Measurements from ENCODE around the gene ZNF467.

ZNF467 gene

GRCh38 chr7:149765399-149766121, 7.8 kb downstream of the ZNF467 start:
- Histone ChIP-seq H3K4me3 (ENCODE audit: low read length) (no peak overlapping the region), H2AFZ (ENCODE audit: low read length) (no peak overlapping the region)

GRCh38 chr7:149764481-149765398, 8.6 kb downstream of the ZNF467 start:
- Histone ChIP-seq H3K4me1 (ENCODE audit: low read length) (no peaks in the 10 kb centered on the region), H4K20me1 (ENCODE audit: insufficient read depth, low read length) (no peaks in the 10 kb centered on the region), H3K9ac (ENCODE audit: low read length) (no peak overlapping the region), H3K9me2 (replicated peaks; ENCODE audit: insufficient read depth, low read length) (no peaks in the 10 kb centered on the region), H3K79me2 (ENCODE audit: low read length) (no peaks in the 10 kb centered on the region), H3K27ac (ENCODE audit: low read length) (no peak overlapping the region), H2AFZ (ENCODE audit: low read length) (no peak overlapping the region), H3K9me3 (replicated peaks; ENCODE audit: insufficient read depth, low read length) (no peaks in the 10 kb centered on the region), H3K27me3 (replicated peaks; ENCODE audit: insufficient read depth, low read length) (peaks cover 4% of the 10 kb centered on the region; the same call in 1 of the 2 replicates), H3K4me2 (ENCODE audit: low read depth, low read length) (no peak overlapping the region), H3K4me3 (ENCODE audit: low read length) (no peak overlapping the region), H3K36me3 (replicated peaks; ENCODE audit: insufficient read depth, low read length) (no peaks in the 10 kb centered on the region), H3F3A (ENCODE audit: insufficient read depth, low read length) (no peaks in the 10 kb centered on the region)
- TF ChIP-seq EZH2phosphoT487 (IDR thresholded peaks at IDR 0.05; ENCODE audit: low read length) (no peak), CTCF (IDR thresholded peaks at IDR 0.05; ENCODE audit: low read length) (no peak), EZH2 (optimal IDR thresholded peaks at IDR 0.05; ENCODE audit: low read depth, low read length) (no peak)
- DNase-seq = no peak

More at GRCh38 chr7:149765399-149766121, 7.8 kb downstream of the ZNF467 start:
- Histone ChIP-seq H3F3A (ENCODE audit: insufficient read depth, low read length) (no peaks in the 10 kb centered on the region), H3K36me3 (replicated peaks; ENCODE audit: insufficient read depth, low read length) (no peaks in the 10 kb centered on the region), H3K9ac (ENCODE audit: low read length) (no peak overlapping the region), H3K9me3 (replicated peaks; ENCODE audit: insufficient read depth, low read length) (no peaks in the 10 kb centered on the region), H3K27me3 (replicated peaks; ENCODE audit: insufficient read depth, low read length) (no peaks in the 10 kb centered on the region; the same call in 1 of the 2 replicates), H3K27ac (ENCODE audit: low read length) (no peak overlapping the region), H3K4me1 (ENCODE audit: low read length) (no peaks in the 10 kb centered on the region), H3K9me2 (replicated peaks; ENCODE audit: insufficient read depth, low read length) (no peaks in the 10 kb centered on the region), H3K79me2 (ENCODE audit: low read length) (no peaks in the 10 kb centered on the region), H4K20me1 (ENCODE audit: insufficient read depth, low read length) (no peaks in the 10 kb centered on the region), H3K4me2 (ENCODE audit: low read depth, low read length) (no peak overlapping the region)
- no peak for TF ChIP-seq CTCF (IDR thresholded peaks at IDR 0.05; ENCODE audit: low read length)
- TF ChIP-seq EZH2phosphoT487 (IDR thresholded peaks at IDR 0.05; ENCODE audit: low read length) = no peak
- TF ChIP-seq EZH2 (optimal IDR thresholded peaks at IDR 0.05; ENCODE audit: low read depth, low read length) = no peak
- DNase-seq = no peak

DNA sequence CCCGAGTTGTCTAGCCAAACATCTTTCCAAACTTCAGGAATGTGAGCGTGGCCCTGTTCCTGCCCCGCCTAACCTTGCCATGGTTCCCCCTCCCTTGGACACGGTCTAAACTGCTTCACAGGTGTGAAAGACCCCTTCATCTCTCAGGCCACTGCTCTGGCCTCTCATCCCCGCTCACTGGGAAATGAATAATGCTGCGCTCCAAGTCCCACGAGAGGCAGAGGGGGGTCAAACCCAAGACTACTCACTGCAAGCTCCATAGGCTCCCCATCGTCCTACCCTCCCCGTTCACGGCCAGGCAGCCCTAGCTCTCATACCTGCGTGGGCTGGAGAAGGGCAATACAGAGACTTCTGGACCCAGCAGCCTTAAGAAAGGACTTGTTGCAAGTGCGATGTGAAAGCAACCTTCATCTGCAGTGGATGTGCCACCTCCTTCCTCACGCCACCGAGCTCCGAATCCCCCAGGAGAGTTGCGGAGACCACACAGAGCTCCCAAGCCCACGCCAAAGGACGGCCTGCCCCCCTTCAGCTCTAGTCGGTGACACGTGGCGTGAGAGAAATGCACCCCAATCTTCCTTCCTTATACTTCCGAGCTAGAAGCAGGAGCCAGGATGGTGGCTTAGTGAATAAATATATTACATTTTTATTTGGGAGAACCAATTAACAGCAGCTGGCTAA, 9.7 kb downstream of the ZNF467 start:
- no peaks in the 10 kb centered on the region for H3K9me2 ChIP-seq (replicated peaks; ENCODE audit: insufficient read depth, low read length)
- no peaks in the 10 kb centered on the region for H3K36me3 ChIP-seq (replicated peaks; ENCODE audit: insufficient read depth, low read length)
- H3F3A ChIP-seq (ENCODE audit: insufficient read depth, low read length) = no peaks in the 10 kb centered on the region
- no peak overlapping the region for H3K27ac ChIP-seq (ENCODE audit: low read length)
- no peak for DNase-seq
- no peaks in the 10 kb centered on the region for H3K79me2 ChIP-seq (ENCODE audit: low read length)
- TF ChIP-seq CTCF (IDR thresholded peaks at IDR 0.05; ENCODE audit: low read length) = no peak
- TF ChIP-seq EZH2 (optimal IDR thresholded peaks at IDR 0.05; ENCODE audit: low read depth, low read length) = no peak
- TF ChIP-seq EZH2phosphoT487 (IDR thresholded peaks at IDR 0.05; ENCODE audit: low read length) = no peak
- no peaks in the 10 kb centered on the region for H3K9me3 ChIP-seq (replicated peaks; ENCODE audit: insufficient read depth, low read length)
- H3K27me3 ChIP-seq (replicated peaks; ENCODE audit: insufficient read depth, low read length) = peaks cover 10% of the 10 kb centered on the region
- H4K20me1 ChIP-seq (ENCODE audit: insufficient read depth, low read length) = no peaks in the 10 kb centered on the region
- H3K4me2 ChIP-seq (ENCODE audit: low read depth, low read length) = no peak overlapping the region
- H3K4me3 ChIP-seq (ENCODE audit: low read length) = no peak overlapping the region
- no peaks in the 10 kb centered on the region for H3K4me1 ChIP-seq (ENCODE audit: low read length)
- no peak overlapping the region for H2AFZ ChIP-seq (ENCODE audit: low read length)
- H3K9ac ChIP-seq (ENCODE audit: low read length) = no peak overlapping the region
